GM12878 (cell line): ENCODE measurements around the gene COG4. TPM values are rescaled to one million over a fixed set of nuclear protein-coding genes. Genes with fewer than 3 reads are reported as not detected.

Experiments
- ATAC-seq: fragments of 200-7000 bp; cut with Tn5 transposase; 3 replicates; pipeline ENCODE4 v1.9.1; 2020; ENCODE audit warnings: mild to moderate bottlenecking, moderate library complexity
- BruUV-seq: library from RNA; stranded (reverse); fragments of 400-500 nt; replicated peaks from 2 replicates; lab custom pipeline; 2021; lab: Mats Ljungman, UMichigan
- CTCF ChIA-PET: fragments of 300-600 bp; sonication (Branson Sonifier 250); formaldehyde crosslinking; extraction: SDS; loops from one replicate; lab custom pipeline; 2021; ENCODE audit warnings: inconsistent platforms; lab: Yijun Ruan, JAX
- POLR2A ChIA-PET: fragments of 350-600 bp; formaldehyde crosslinking; extraction: SDS; loops from one replicate; lab custom pipeline; 2021; ENCODE audit warnings: inconsistent platforms; lab: Charles Lee
- RAD21 ChIA-PET: fragments of 300-600 bp; sonication (Branson Sonifier 250); formaldehyde crosslinking; loops from one replicate; lab custom pipeline; 2023; ENCODE audit warnings: antibody characterized with exemption; ENCODE audit not compliant: unreplicated experiment; lab: Charles Lee
- SMC1A ChIA-PET: fragments of 300-600 bp; sonication (Branson Sonifier 250); formaldehyde crosslinking; loops from one replicate; lab custom pipeline; 2023; ENCODE audit not compliant: unreplicated experiment, uncharacterized antibody; lab: Charles Lee
- DNase-seq: peaks from one replicate; pipeline ENCODE4 v3.0.0-alpha.2; 2011; ENCODE audit warnings: low read depth, low spot score
- FAIRE-seq: peaks from 3 replicates; lab custom pipeline; 2011; peaks lifted over from hg19 to GRCh38; lab: Jason Lieb, UNC
- H2AFZ ChIP-seq: 2 replicates; pipeline ENCODE4 v1.6.0; 2011; ENCODE audit warnings: low read depth, low read length, control low read depth; ENCODE audit not compliant: control insufficient read depth
- H3K27ac ChIP-seq: 2 replicates; pipeline ENCODE4 v1.5.1; 2011; ENCODE audit warnings: control low read depth; ENCODE audit not compliant: control insufficient read depth, insufficient read depth
- H3K27me3 ChIP-seq, 2 experiments: replicated peaks in 1 of 2; 2 replicates each; pipeline versions ENCODE4 v1.6.0 to v1.6.1; 2011; ENCODE audit warnings: low read length in 1 of 2; ENCODE audit not compliant: control insufficient read depth in 2 of 2, insufficient read depth in 2 of 2
- H3K36me3 ChIP-seq, 2 experiments: 2 replicates each; pipeline ENCODE4 v1.5.1; 2011; ENCODE audit warnings: low read length in 1 of 2; ENCODE audit not compliant: control insufficient read depth in 2 of 2, insufficient read depth in 2 of 2
- H3K4me1 ChIP-seq: 2 replicates; pipeline ENCODE4 v1.6.1; 2011; ENCODE audit warnings: mild to moderate bottlenecking, low read length, moderate library complexity, mixed read lengths; ENCODE audit not compliant: control insufficient read depth, insufficient read depth
- H3K4me2 ChIP-seq: 2 replicates; pipeline ENCODE4 v1.6.0; 2011; ENCODE audit warnings: control low read depth; ENCODE audit not compliant: control insufficient read depth, insufficient read depth
- H3K4me3 ChIP-seq: fragments of 200-600 bp; sonication (generic); 2 replicates; pipeline ENCODE4 v1.5.1; 2016
- H3K79me2 ChIP-seq: 2 replicates; pipeline ENCODE4 v1.6.0; 2011; ENCODE audit warnings: low read length; ENCODE audit not compliant: control insufficient read depth, insufficient read depth
- H3K9ac ChIP-seq: 2 replicates; pipeline ENCODE4 v1.8.0; 2011; ENCODE audit warnings: low read length, control low read depth, mixed read lengths; ENCODE audit not compliant: control insufficient read depth, insufficient read depth
- H3K9me3 ChIP-seq: replicated peaks from 3 replicates; pipeline ENCODE4 v1.5.1; 2011; ENCODE audit warnings: mild to moderate bottlenecking, low read length; ENCODE audit not compliant: control insufficient read depth, insufficient read depth
- H4K20me1 ChIP-seq: 2 replicates; pipeline ENCODE4 v1.6.0; 2011; ENCODE audit not compliant: control insufficient read depth, insufficient read depth
- RUNX3 ChIP-seq: IDR thresholded peaks from 2 replicates; pipeline ENCODE4 v1.6.1; 2012; ENCODE audit warnings: low read length, inconsistent platforms
- SMARCA5 ChIP-seq: fragments of 450-650 bp; IDR thresholded peaks from 2 replicates; pipeline ENCODE4 v1.6.1; 2017; ENCODE audit warnings: mild to moderate bottlenecking
- SUPT20H ChIP-seq: IDR thresholded peaks from 2 replicates; pipeline ENCODE4 v1.6.1; 2011; ENCODE audit warnings: low read depth, mild to moderate bottlenecking, low read length, moderate library complexity, borderline replicate concordance; ENCODE audit not compliant: control insufficient read depth
- WGBS: methylation state at CpG from one replicate; pipeline ENCODE4 v1.1.6; 2016; ENCODE audit warnings: low lambda C conversion rate; ENCODE audit not compliant: insufficient replicate concordance, insufficient coverage; ENCODE audit errors: missing lambda C conversion rate; 5-methylcytosine and 5-hydroxymethylcytosine counted together
- in situ Hi-C: fragments of 300-500 bp; cut with MboI; formaldehyde crosslinking; loops from 9 replicates; pipeline ENCODE4 v1.14.3; 2018; ENCODE audit warnings: mixed read lengths
- intact Hi-C: fragments of 100-400 bp; cut with micrococcal nuclease; formaldehyde crosslinking; loops from one replicate; pipeline ENCODE4 v1.14.2; 2022; ENCODE audit not compliant: unreplicated experiment
- polyA plus RNA-seq, 11 experiments: library from polyadenylated mRNA; depleted of rRNA in 4 of 11; unstranded in 6 of 11; stranded (reverse) in 5 of 11; fragments of >200 nt; fragmentation: Nextera tagmentation in 4 of 11; fragmentation: Illumina TruSeq in 1 of 11; extraction: Ambion mirVana in 4 of 11; extraction: Trizol in 1 of 11; gene quantifications; 1 replicate in 1 of 11; 2 replicates in 10 of 11; pipeline versions ENCODE4 v1.2.1 to v1.2.3, GENCODE V29; 2011 to 2016; ENCODE audit warnings: inconsistent platforms in 2 of 11, missing spikeins in 2 of 11, low read depth in 1 of 11
- total RNA-seq, 4 experiments: library from RNA; depleted of rRNA in 3 of 4; stranded (reverse); fragments of >200 nt in 3 of 4; fragmentation: Illumina TruSeq in 1 of 4; extraction: Trizol in 1 of 4; gene quantifications; 2 replicates each; pipeline versions ENCODE4 v1.2.1 to v1.2.3, GENCODE V29; 2013 to 2021
- TF ChIP-seq, protein P1 (sequence below): IDR thresholded peaks from 2 replicates; pipeline ENCODE4 v1.6.1; 2012; ENCODE audit warnings: low read length, inconsistent platforms
- TF ChIP-seq, protein P2 (sequence below): fragments of 150-350 bp; IDR thresholded peaks from 2 replicates; pipeline ENCODE4 v1.6.1; 2016; ENCODE audit warnings: low read depth, low read length

COG4 gene
- total and polyA plus RNA-seq, 10 of the 15 experiments (the other 5 are each of a cell fraction or from before 2014, with no cell fraction given) = 7.0 to 57.7 (median 33.0) TPM

DNA sequence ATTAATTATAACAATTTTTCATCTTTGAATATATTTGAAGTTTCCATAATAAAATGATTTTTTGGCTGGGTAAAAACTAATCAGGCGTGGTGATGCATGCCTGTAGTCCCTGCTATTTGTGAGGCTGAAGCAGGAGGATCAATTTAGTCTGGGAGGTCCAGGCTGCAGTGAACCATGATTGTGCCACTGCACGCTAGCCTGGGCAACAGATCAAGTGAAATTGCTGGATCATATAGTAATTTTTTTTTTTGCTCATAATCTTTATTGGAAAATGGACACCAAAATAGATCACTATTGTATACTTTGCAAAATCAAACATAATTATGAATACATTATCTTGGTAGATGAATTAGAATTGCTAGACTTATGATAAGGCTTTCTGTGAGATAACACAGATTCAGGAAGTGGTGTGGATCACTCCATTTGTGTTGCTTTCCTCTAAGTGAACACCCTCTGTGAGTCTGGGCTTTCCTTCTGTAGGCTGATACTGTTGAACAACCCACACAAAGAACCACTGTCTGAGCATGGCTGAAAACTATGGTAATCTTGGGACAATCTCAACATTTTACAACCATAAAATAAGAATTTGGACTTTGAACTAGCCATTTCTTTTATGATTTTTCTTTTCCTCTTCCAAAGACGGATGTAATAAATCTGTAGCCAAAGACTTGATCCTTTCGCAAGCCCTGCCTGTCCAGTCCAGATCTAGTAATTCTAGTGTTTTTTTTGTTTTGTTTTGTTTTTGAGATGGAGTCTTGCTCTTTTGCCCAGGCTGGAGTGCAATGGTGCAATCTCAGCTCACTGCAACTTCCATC, 78.9 kb downstream of the COG4 start:
- H3K4me3 ChIP-seq = no peak overlapping the region
- ATAC-seq (no peak), FAIRE-seq (peak; percentile 83), DNase-seq (no peak)
- BruUV-seq = no TSS peak
- H3K79me2 ChIP-seq = peaks cover 1% of the 10 kb centered on the region; the same call in 1 of the 2 replicates
- no peaks in the 10 kb centered on the region for H4K20me1 ChIP-seq
- intact Hi-C loops = no loop called here
- no peak overlapping the region for H3K9ac ChIP-seq
- no peak overlapping the region for H3K4me2 ChIP-seq
- ChIA-PET SMC1A (interaction anchor here (0.7 kb wide), 1 partner anchor 35 kb away, joined by 3 read pairs; no protein-coding TSS in a partner anchor), POLR2A (no interaction called here), RAD21 (no interaction called here), CTCF (no interaction called here)
- TF ChIP-seq RUNX3 (no peak), SMARCA5 (no peak), SUPT20H (no peak)
- TF ChIP-seq, protein P1, sequence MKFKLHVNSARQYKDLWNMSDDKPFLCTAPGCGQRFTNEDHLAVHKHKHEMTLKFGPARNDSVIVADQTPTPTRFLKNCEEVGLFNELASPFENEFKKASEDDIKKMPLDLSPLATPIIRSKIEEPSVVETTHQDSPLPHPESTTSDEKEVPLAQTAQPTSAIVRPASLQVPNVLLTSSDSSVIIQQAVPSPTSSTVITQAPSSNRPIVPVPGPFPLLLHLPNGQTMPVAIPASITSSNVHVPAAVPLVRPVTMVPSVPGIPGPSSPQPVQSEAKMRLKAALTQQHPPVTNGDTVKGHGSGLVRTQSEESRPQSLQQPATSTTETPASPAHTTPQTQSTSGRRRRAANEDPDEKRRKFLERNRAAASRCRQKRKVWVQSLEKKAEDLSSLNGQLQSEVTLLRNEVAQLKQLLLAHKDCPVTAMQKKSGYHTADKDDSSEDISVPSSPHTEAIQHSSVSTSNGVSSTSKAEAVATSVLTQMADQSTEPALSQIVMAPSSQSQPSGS = no peak
- TF ChIP-seq, protein P2, sequence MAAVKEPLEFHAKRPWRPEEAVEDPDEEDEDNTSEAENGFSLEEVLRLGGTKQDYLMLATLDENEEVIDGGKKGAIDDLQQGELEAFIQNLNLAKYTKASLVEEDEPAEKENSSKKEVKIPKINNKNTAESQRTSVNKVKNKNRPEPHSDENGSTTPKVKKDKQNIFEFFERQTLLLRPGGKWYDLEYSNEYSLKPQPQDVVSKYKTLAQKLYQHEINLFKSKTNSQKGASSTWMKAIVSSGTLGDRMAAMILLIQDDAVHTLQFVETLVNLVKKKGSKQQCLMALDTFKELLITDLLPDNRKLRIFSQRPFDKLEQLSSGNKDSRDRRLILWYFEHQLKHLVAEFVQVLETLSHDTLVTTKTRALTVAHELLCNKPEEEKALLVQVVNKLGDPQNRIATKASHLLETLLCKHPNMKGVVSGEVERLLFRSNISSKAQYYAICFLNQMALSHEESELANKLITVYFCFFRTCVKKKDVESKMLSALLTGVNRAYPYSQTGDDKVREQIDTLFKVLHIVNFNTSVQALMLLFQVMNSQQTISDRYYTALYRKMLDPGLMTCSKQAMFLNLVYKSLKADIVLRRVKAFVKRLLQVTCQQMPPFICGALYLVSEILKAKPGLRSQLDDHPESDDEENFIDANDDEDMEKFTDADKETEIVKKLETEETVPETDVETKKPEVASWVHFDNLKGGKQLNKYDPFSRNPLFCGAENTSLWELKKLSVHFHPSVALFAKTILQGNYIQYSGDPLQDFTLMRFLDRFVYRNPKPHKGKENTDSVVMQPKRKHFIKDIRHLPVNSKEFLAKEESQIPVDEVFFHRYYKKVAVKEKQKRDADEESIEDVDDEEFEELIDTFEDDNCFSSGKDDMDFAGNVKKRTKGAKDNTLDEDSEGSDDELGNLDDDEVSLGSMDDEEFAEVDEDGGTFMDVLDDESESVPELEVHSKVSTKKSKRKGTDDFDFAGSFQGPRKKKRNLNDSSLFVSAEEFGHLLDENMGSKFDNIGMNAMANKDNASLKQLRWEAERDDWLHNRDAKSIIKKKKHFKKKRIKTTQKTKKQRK = no peak
- peaks cover 5% of the 10 kb centered on the region; the same call in 1 of the 2 replicates for H3K4me1 ChIP-seq
- 85% methylated on average over 4 of the region's 4 CpGs for WGBS
- no peak overlapping the region for H3K27ac ChIP-seq
- in situ Hi-C loops = no loop called here
- no peak overlapping the region for H2AFZ ChIP-seq
- no peaks in the 10 kb centered on the region for H3K27me3 ChIP-seq
- no peaks in the 10 kb centered on the region for H3K36me3 ChIP-seq
- H3K9me3 ChIP-seq = no peaks in the 10 kb centered on the region
